ENCODE measurements around the gene R3HDM4.
A peak's percentile ranks its signal among the peaks of the same experiment; 100 is the strongest.

DNA sequence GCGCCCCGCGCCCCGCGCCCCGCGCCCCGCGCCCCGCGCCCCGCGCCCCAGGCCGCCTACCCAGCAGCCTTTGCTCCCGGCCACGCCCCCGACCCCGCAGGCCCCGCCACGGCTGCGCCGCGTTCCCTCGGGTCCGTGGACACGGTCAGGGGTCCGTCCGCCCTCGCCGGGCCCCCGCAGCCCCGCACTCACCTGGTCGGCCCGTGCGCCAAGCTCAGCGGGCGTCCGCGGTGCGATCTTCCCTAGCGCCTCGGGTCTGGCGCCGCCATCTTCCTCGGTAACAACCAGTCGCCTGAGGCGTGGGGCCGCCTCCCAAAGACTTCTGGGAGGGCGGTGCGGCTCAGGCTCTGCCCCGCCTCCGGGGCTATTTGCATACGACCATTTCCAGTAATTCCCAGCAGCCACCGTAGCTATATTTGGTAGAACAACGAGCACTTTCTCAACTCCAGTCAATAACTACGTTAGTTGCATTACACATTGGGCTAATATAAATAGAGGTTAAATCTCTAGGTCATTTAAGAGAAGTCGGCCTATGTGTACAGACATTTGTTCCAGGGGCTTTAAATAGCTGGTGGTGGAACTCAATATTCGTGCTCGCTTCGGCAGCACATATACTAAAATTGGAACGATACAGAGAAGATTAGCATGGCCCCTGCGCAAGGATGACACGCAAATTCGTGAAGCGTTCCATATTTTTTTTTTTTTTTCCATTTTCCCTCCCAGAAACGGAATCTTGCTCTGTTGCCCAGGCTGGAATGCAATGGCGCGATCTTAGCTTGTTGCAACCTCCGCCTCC is 19.9 kb downstream of the R3HDM4 start, which contains the start of the genes MED16 and RNU6-9:
- TF ChIP-seq, protein P1, sequence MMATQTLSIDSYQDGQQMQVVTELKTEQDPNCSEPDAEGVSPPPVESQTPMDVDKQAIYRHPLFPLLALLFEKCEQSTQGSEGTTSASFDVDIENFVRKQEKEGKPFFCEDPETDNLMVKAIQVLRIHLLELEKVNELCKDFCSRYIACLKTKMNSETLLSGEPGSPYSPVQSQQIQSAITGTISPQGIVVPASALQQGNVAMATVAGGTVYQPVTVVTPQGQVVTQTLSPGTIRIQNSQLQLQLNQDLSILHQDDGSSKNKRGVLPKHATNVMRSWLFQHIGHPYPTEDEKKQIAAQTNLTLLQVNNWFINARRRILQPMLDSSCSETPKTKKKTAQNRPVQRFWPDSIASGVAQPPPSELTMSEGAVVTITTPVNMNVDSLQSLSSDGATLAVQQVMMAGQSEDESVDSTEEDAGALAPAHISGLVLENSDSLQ (IDR thresholded peaks at IDR 0.05), result no peak
- TF ChIP-seq BHLHE40 (IDR thresholded peaks at IDR 0.05; ENCODE audit: borderline replicate concordance), result no peak
- TF ChIP-seq FOXK2 (IDR thresholded peaks at IDR 0.05), result no peak
- TF ChIP-seq ARNT (IDR thresholded peaks at IDR 0.05), result no peak
- no peak for TF ChIP-seq SP1 (IDR thresholded peaks at IDR 0.05)
- TF ChIP-seq TARDBP (IDR thresholded peaks at IDR 0.05), result peak; percentile 33; the same call in 1 of the 2 replicates
- no peak for TF ChIP-seq CTBP1 (IDR thresholded peaks at IDR 0.05; ENCODE audit: borderline replicate concordance)
- TF ChIP-seq FOXM1 (IDR thresholded peaks at IDR 0.05; ENCODE audit: borderline replicate concordance), result no peak
- TF ChIP-seq SUZ12 (IDR thresholded peaks at IDR 0.05), result no peak
- no peak for TF ChIP-seq FOXA1 (IDR thresholded peaks at IDR 0.05)
- TF ChIP-seq ELF4 (IDR thresholded peaks at IDR 0.05), result no peak
- no peak; the same call in 1 of the 2 replicates for TF ChIP-seq ZNF384 (IDR thresholded peaks at IDR 0.05)
- no peak for TF ChIP-seq LEF1 (IDR thresholded peaks at IDR 0.05; ENCODE audit: borderline replicate concordance)

Data from HEK293T (cell line).